Chondrocyte (in vitro differentiated cells): ENCODE results near the gene NLGN4Y. TPM values are rescaled to one million over a fixed set of nuclear protein-coding genes. Genes with fewer than 3 reads are reported as not detected.

Experiments used
- DNase-seq: peaks from one replicate; pipeline ENCODE4 v3.0.0; 2021; ENCODE audit warnings: mixed read lengths, low spot score
- H3K27ac Mint-ChIP-seq: one replicate; pipeline ENCODE4 v1.8.0; 2021; ENCODE audit warnings: mild to moderate bottlenecking, moderate library complexity, mixed read lengths; ENCODE audit not compliant: unreplicated experiment
- H3K27me3 Mint-ChIP-seq: 2 replicates; pipeline ENCODE4 v1.8.0; 2021; ENCODE audit warnings: low read depth, mixed read lengths
- H3K36me3 Mint-ChIP-seq: 2 replicates; pipeline ENCODE4 v1.8.0; 2021; ENCODE audit warnings: low read depth, mixed read lengths
- H3K4me1 Mint-ChIP-seq: 2 replicates; pipeline ENCODE4 v1.8.0; 2021; ENCODE audit warnings: low read depth, mild to moderate bottlenecking, mixed read lengths
- H3K4me3 Mint-ChIP-seq: one replicate; pipeline ENCODE4 v1.8.0; 2021; ENCODE audit warnings: mild to moderate bottlenecking, moderate library complexity, mixed read lengths; ENCODE audit not compliant: unreplicated experiment
- H3K9me3 Mint-ChIP-seq: 2 replicates; pipeline ENCODE4 v1.8.0; 2021; ENCODE audit warnings: low read depth, mixed read lengths
- CTCF ChIP-seq: fragments of 200-600 bp; sonication (generic); IDR thresholded peaks from 2 replicates; pipeline ENCODE4 v1.5.0; 2021; ENCODE audit warnings: antibody characterized with exemption, mild to moderate bottlenecking, moderate library complexity
- total RNA-seq: library from RNA; stranded (reverse); gene quantifications from 3 replicates; pipeline ENCODE4 v1.2.1, GENCODE V29; 2021

NLGN4Y gene
- total RNA-seq, 1 donor from 2014 or later = not detected

- TF ChIP-seq CTCF = no peak
- H3K9me3 Mint-ChIP-seq = no peaks in the 10 kb centered on the region
- DNase-seq = no peak
- no peaks in the 10 kb centered on the region for H3K4me1 Mint-ChIP-seq
- H3K27me3 Mint-ChIP-seq = no peaks in the 10 kb centered on the region
- H3K4me3 Mint-ChIP-seq = no peak overlapping the region
- no peak overlapping the region for H3K27ac Mint-ChIP-seq
- H3K36me3 Mint-ChIP-seq = no peaks in the 10 kb centered on the region
Measured at GRCh38 chrY:14763600-14763999, 239.3 kb downstream of the NLGN4Y start.

- H3K9me3 Mint-ChIP-seq = no peaks in the 10 kb centered on the region
Measured at GRCh38 chrY:14778208-14778607, 253.9 kb downstream of the NLGN4Y start.

GRCh38 chrY:14793104-14793503 lies 268.8 kb downstream of the NLGN4Y start:
- no peaks in the 10 kb centered on the region for H3K4me1 Mint-ChIP-seq
- H3K27ac Mint-ChIP-seq = no peak overlapping the region
- no peak overlapping the region for H3K4me3 Mint-ChIP-seq
- no peaks in the 10 kb centered on the region for H3K27me3 Mint-ChIP-seq
- no peaks in the 10 kb centered on the region for H3K36me3 Mint-ChIP-seq
- no peak for TF ChIP-seq CTCF
- H3K9me3 Mint-ChIP-seq = no peaks in the 10 kb centered on the region
- DNase-seq = no peak

More at GRCh38 chrY:14778208-14778607, 253.9 kb downstream of the NLGN4Y start:
- no peak for DNase-seq
- Mint-ChIP-seq H3K4me1 (no peaks in the 10 kb centered on the region), H3K27ac (no peak overlapping the region), H3K36me3 (no peaks in the 10 kb centered on the region), H3K4me3 (no peak overlapping the region), H3K27me3 (no peaks in the 10 kb centered on the region)
- no peak for TF ChIP-seq CTCF

DNA sequence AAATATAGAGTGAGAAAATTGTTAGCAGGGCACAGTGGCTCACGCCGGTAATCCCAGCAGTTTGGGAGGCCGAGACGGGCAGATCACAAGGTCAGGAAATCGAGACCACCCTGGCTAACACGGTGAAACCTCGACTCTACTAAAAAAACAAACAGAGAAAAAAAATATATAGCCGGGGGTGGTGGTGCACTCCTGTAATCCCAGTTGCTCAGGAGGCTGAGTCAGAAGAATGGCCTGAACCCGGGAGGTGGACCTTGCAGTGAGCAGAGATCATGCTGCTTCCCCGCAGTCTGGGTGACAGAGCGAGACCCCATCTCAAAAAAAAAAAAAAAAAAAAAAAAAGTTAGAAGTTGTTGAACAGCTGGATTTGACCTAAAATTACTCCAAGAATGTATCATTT lies 269.3 kb downstream of the NLGN4Y start:
- no peaks in the 10 kb centered on the region for H3K4me1 Mint-ChIP-seq
- no peaks in the 10 kb centered on the region for H3K9me3 Mint-ChIP-seq
- no peaks in the 10 kb centered on the region for H3K27me3 Mint-ChIP-seq
- no peak for DNase-seq
- no peak overlapping the region for H3K27ac Mint-ChIP-seq
- H3K4me3 Mint-ChIP-seq = no peak overlapping the region
- no peak for TF ChIP-seq CTCF
- H3K36me3 Mint-ChIP-seq = no peaks in the 10 kb centered on the region

DNA sequence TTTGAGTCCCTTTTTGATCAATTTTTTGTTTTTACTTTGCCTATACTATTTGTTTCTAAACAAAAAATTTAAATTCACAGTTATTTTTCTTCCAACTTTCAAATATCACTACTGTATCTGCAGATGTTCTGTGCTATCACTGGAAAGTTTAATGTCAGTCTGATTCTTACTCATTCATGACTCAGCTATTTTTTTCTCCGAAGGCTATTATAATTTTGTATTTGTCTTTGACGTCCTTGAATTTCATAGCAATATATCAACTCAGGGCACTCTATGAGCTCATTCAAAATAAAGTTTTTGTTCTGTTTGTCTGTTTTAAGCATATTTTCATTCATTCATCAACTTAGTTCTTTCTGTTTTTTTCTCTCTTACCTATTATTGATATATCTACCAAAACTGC lies 273.7 kb downstream of the NLGN4Y start:
- H3K9me3 Mint-ChIP-seq = no peaks in the 10 kb centered on the region
- H3K27ac Mint-ChIP-seq = no peak overlapping the region
- no peaks in the 10 kb centered on the region for H3K27me3 Mint-ChIP-seq
- H3K36me3 Mint-ChIP-seq = no peaks in the 10 kb centered on the region
- no peaks in the 10 kb centered on the region for H3K4me1 Mint-ChIP-seq
- no peak for TF ChIP-seq CTCF
- DNase-seq = no peak
- H3K4me3 Mint-ChIP-seq = no peak overlapping the region
